Liver (tissue), 9 donors: ENCODE data around the gene EPB42. TPM values are rescaled to one million over a fixed set of nuclear protein-coding genes. Genes with fewer than 3 reads are reported as not detected.

Source experiments
- DNase-seq: peaks from one replicate; pipeline ENCODE4 v3.0.0-alpha.2; 2017; ENCODE audit warnings: low spot score
- H3K27ac ChIP-seq, 2 donors: one replicate each; pipeline ENCODE4 v1.7.0; 2013; ENCODE audit warnings: inconsistent platforms in 2 of 2, low read length in 2 of 2, control low read depth in 1 of 2, low read depth in 1 of 2, mild to moderate bottlenecking in 1 of 2
- H3K27me3 ChIP-seq, 4 donors: one replicate each; pipeline versions ENCODE4 v1.6.1 to v1.7.0; 2013; ENCODE audit warnings: low read length in 3 of 4, inconsistent platforms in 1 of 4, mild to moderate bottlenecking in 1 of 4, moderate library complexity in 1 of 4; ENCODE audit not compliant: control insufficient read depth in 4 of 4, insufficient read depth in 4 of 4
- H3K36me3 ChIP-seq, 4 donors: one replicate each; pipeline versions ENCODE4 v1.6.1 to v1.7.0; 2013; ENCODE audit warnings: low read length in 3 of 4, mild to moderate bottlenecking in 3 of 4, low read depth in 1 of 4, moderate library complexity in 1 of 4; ENCODE audit not compliant: control insufficient read depth in 4 of 4, insufficient read depth in 3 of 4
- H3K4me1 ChIP-seq, 4 donors: one replicate each; pipeline versions ENCODE4 v1.6.1 to v1.7.0; 2013; ENCODE audit warnings: low read length in 3 of 4, mild to moderate bottlenecking in 3 of 4, moderate library complexity in 1 of 4; ENCODE audit not compliant: control insufficient read depth in 4 of 4, insufficient read depth in 4 of 4
- H3K4me3 ChIP-seq, 3 donors: one replicate each; pipeline versions ENCODE4 v1.6.1 to v1.7.0; 2013; ENCODE audit warnings: low read length in 3 of 3, control low read depth in 1 of 3, low read depth in 1 of 3, mild to moderate bottlenecking in 1 of 3
- H3K9ac ChIP-seq, 2 donors: one replicate each; pipeline ENCODE4 v1.7.0; 2013; ENCODE audit warnings: low read length in 2 of 2, mild to moderate bottlenecking in 2 of 2, moderate library complexity in 2 of 2, control low read depth in 1 of 2, low read depth in 1 of 2
- H3K9me3 ChIP-seq, 4 donors: one replicate each; pipeline versions ENCODE4 v1.6.1 to v1.7.0; 2013; ENCODE audit warnings: low read length in 3 of 4; ENCODE audit not compliant: control insufficient read depth in 4 of 4
- EGR1 ChIP-seq, 2 donors: IDR thresholded peaks; 2 replicates each; pipeline ENCODE4 v1.6.1; 2016 to 2018; ENCODE audit warnings: antibody characterized with exemption in 2 of 2, low read depth in 2 of 2
- FOXA1 ChIP-seq: IDR thresholded peaks from 2 replicates; pipeline ENCODE4 v1.6.1; 2016; ENCODE audit warnings: antibody characterized with exemption
- FOXA2 ChIP-seq: IDR thresholded peaks from 2 replicates; pipeline ENCODE4 v1.6.1; 2016; ENCODE audit warnings: antibody characterized with exemption
- HNF4A ChIP-seq, 2 donors: conservative IDR thresholded peaks; 2 replicates each; pipeline ENCODE4 v1.6.1; 2016; ENCODE audit warnings: antibody characterized with exemption in 2 of 2, mild to moderate bottlenecking in 2 of 2
- HNF4G ChIP-seq: IDR thresholded peaks from 2 replicates; pipeline ENCODE4 v1.6.1; 2016; ENCODE audit warnings: antibody characterized with exemption
- JUND ChIP-seq, 2 donors: IDR thresholded peaks; 2 replicates each; pipeline ENCODE4 v1.6.1; 2016; ENCODE audit warnings: antibody characterized with exemption in 2 of 2
- NR2F2 ChIP-seq: IDR thresholded peaks from 2 replicates; pipeline ENCODE4 v1.6.1; 2016; ENCODE audit warnings: antibody characterized with exemption
- RAD21 ChIP-seq, 2 donors: IDR thresholded peaks; 2 replicates each; pipeline ENCODE4 v1.6.1; 2016; ENCODE audit warnings: antibody characterized with exemption in 2 of 2, mild to moderate bottlenecking in 2 of 2
- SP1 ChIP-seq: IDR thresholded peaks from 2 replicates; pipeline ENCODE4 v1.6.1; 2018; ENCODE audit warnings: antibody characterized with exemption, mild to moderate bottlenecking
- TAF1 ChIP-seq: conservative IDR thresholded peaks from 2 replicates; pipeline ENCODE4 v1.6.1; 2016; ENCODE audit warnings: antibody characterized with exemption, mild to moderate bottlenecking
- YY1 ChIP-seq: IDR thresholded peaks from 2 replicates; pipeline ENCODE4 v1.6.1; 2016; ENCODE audit warnings: antibody characterized with exemption, mild to moderate bottlenecking
- WGBS: extraction: QIAGEN DNeasy Blood & Tissue Kit; methylation state at CpG from one replicate; pipeline ENCODE4 v1.1.7; 2013; 5-methylcytosine and 5-hydroxymethylcytosine counted together
- polyA plus RNA-seq, 2 donors: library from polyadenylated mRNA; stranded (reverse) in 1 of 2; unstranded in 1 of 2; fragments of 200-250 nt in 1 of 2; fragments of >200 nt in 1 of 2; fragmentation: Nextera tagmentation in 1 of 2; extraction: Ambion mirVana in 1 of 2; gene quantifications; one replicate each; pipeline versions ENCODE4 v1.2.1 to v1.2.3, GENCODE V29; 2013 to 2015
- total RNA-seq, 2 donors: library from RNA; depleted of rRNA; stranded (reverse); fragments of >200 nt; gene quantifications; one replicate each; pipeline ENCODE4 v1.2.3, GENCODE V29; 2014
- TF ChIP-seq, protein P1 (sequence below): IDR thresholded peaks from 2 replicates; pipeline ENCODE4 v1.6.1; 2016; ENCODE audit warnings: antibody characterized with exemption, mild to moderate bottlenecking
- TF ChIP-seq, protein P2 (sequence below): IDR thresholded peaks from 2 replicates; pipeline ENCODE4 v1.6.1; 2016; ENCODE audit warnings: antibody characterized with exemption
- TF ChIP-seq, protein P3 (sequence below): IDR thresholded peaks from 2 replicates; pipeline ENCODE4 v1.6.1; 2016; ENCODE audit warnings: antibody characterized with exemption
- TF ChIP-seq, protein P4 (sequence below): IDR thresholded peaks from 2 replicates; pipeline ENCODE4 v1.6.1; 2016; ENCODE audit warnings: antibody characterized with exemption
- donor health status: healthy.
- donor health status: healthy.
- donor health status: healthy.
- donor health status: healthy.
- donor health status: healthy.

The EPB42 gene
- total and polyA plus RNA-seq, 4 donors: 0.02 to 247 TPM; not detected in 2

DNA sequence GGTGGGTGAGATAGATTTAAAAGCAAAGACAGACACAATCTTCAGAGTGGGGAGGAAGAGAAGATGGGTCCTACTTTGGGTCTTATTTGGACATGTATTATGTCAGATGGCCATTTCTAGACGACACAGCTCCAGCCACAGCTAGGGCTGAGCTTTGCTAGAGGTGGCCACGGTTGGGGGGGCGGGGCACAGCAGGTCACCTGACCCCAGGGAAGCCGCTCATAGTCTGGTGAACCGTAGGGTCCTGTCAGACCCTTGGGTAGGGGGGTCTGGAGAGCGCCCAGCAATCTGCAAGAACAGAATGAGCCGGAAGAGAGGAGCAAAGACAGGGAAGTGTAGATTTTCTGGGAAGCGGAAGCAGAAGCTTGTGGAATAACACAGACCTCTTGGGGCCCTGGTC lies 6.6 kb downstream of the EPB42 start:
- Histone ChIP-seq H3K4me3 (no peak overlapping the region), H3K9me3 (no peaks in the 10 kb centered on the region), H3K36me3 (no peaks in the 10 kb centered on the region), H3K9ac (no peak overlapping the region), H3K27me3 (no peaks in the 10 kb centered on the region), H3K27ac (no peak overlapping the region), H3K4me1 (no peaks in the 10 kb centered on the region)
- WGBS: 75% methylated on average over 8 of the region's 8 CpGs
- no peak for DNase-seq
- no peak for TF ChIP-seq EGR1 (IDR thresholded peaks at IDR 0.05; ENCODE audit: low read depth in 2 of 2)

DNA sequence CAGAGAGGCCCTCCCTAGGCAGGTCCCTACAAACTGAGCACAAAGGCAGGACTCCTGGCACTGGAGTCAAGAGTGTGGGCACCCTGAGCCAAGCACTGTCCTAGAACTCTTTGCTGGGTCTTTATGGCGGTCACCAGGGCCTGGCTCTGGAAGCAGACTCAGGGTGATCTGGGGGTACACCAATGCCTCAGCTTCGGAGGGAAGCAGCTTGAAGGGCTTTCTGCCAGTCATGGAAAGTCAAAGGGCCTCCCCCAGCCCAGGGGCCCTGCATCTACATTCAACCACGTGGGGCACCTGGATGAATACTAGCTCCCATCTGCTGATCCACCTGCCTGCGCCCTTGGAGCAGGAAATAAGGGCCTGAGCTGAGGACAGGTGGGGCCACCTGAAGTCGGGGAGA lies 7.4 kb downstream of the EPB42 start:
- no peak overlapping the region for H3K4me3 ChIP-seq
- no peak for DNase-seq
- no peaks in the 10 kb centered on the region for H3K36me3 ChIP-seq
- TF ChIP-seq YY1 (no peak), FOXA1 (no peak), JUND (IDR thresholded peaks at IDR 0.05) (no peak), EGR1 (IDR thresholded peaks at IDR 0.05; ENCODE audit: low read depth in 2 of 2) (no peak), SP1 (no peak), TAF1 (no peak), FOXA2 (no peak), HNF4A (conservative IDR thresholded peaks at IDR 0.05) (no peak)
- TF ChIP-seq, protein P1, sequence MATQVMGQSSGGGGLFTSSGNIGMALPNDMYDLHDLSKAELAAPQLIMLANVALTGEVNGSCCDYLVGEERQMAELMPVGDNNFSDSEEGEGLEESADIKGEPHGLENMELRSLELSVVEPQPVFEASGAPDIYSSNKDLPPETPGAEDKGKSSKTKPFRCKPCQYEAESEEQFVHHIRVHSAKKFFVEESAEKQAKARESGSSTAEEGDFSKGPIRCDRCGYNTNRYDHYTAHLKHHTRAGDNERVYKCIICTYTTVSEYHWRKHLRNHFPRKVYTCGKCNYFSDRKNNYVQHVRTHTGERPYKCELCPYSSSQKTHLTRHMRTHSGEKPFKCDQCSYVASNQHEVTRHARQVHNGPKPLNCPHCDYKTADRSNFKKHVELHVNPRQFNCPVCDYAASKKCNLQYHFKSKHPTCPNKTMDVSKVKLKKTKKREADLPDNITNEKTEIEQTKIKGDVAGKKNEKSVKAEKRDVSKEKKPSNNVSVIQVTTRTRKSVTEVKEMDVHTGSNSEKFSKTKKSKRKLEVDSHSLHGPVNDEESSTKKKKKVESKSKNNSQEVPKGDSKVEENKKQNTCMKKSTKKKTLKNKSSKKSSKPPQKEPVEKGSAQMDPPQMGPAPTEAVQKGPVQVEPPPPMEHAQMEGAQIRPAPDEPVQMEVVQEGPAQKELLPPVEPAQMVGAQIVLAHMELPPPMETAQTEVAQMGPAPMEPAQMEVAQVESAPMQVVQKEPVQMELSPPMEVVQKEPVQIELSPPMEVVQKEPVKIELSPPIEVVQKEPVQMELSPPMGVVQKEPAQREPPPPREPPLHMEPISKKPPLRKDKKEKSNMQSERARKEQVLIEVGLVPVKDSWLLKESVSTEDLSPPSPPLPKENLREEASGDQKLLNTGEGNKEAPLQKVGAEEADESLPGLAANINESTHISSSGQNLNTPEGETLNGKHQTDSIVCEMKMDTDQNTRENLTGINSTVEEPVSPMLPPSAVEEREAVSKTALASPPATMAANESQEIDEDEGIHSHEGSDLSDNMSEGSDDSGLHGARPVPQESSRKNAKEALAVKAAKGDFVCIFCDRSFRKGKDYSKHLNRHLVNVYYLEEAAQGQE: no peak
- TF ChIP-seq, protein P2, sequence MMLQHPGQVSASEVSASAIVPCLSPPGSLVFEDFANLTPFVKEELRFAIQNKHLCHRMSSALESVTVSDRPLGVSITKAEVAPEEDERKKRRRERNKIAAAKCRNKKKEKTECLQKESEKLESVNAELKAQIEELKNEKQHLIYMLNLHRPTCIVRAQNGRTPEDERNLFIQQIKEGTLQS: no peak
- TF ChIP-seq, protein P3, sequence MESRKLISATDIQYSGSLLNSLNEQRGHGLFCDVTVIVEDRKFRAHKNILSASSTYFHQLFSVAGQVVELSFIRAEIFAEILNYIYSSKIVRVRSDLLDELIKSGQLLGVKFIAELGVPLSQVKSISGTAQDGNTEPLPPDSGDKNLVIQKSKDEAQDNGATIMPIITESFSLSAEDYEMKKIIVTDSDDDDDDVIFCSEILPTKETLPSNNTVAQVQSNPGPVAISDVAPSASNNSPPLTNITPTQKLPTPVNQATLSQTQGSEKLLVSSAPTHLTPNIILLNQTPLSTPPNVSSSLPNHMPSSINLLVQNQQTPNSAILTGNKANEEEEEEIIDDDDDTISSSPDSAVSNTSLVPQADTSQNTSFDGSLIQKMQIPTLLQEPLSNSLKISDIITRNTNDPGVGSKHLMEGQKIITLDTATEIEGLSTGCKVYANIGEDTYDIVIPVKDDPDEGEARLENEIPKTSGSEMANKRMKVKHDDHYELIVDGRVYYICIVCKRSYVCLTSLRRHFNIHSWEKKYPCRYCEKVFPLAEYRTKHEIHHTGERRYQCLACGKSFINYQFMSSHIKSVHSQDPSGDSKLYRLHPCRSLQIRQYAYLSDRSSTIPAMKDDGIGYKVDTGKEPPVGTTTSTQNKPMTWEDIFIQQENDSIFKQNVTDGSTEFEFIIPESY: no peak
- no peaks in the 10 kb centered on the region for H3K4me1 ChIP-seq
- 81% methylated on average over 5 of the region's 5 CpGs for WGBS
- peaks cover 0 to 3% (median 0%) of the 10 kb centered on the region in 4 donors for H3K27me3 ChIP-seq
- H3K9me3 ChIP-seq: no peaks in the 10 kb centered on the region
- no peak overlapping the region for H3K27ac ChIP-seq
- no peak overlapping the region for H3K9ac ChIP-seq

DNA sequence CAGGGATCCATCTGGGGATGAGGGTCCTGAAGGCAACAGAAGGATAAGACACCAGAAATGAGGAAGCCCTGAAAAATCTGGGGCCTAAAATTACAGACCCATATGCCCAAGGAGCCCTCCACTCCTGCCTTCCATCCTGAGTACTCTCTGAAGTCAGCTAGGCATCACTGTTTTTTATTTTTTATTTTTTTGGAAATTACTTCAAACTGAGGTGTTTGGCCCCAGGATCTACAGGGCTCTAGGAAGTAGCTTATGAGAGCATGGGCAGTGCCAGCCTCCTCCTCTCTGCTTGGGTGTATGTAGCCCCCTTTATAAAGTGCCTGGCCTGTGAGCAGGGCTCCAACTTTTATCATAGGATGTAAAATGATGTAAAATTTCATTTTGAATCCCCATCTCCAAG lies 7.9 kb downstream of the EPB42 start:
- Histone ChIP-seq H3K9me3 (no peaks in the 10 kb centered on the region), H3K9ac (no peak overlapping the region), H3K27ac (no peak overlapping the region), H3K4me3 (no peak overlapping the region), H3K27me3 (peaks cover 0 to 3% (median 0%) of the 10 kb centered on the region in 4 donors), H3K4me1 (no peaks in the 10 kb centered on the region), H3K36me3 (no peaks in the 10 kb centered on the region)
- DNase-seq: no peak
- TF ChIP-seq SP1: no peak
- no peak for TF ChIP-seq HNF4G
- TF ChIP-seq, protein P3: no peak
- no peak for TF ChIP-seq RAD21 (IDR thresholded peaks at IDR 0.05)
- no peak for TF ChIP-seq YY1
- no peak for TF ChIP-seq HNF4A (conservative IDR thresholded peaks at IDR 0.05)
- TF ChIP-seq, protein P4, sequence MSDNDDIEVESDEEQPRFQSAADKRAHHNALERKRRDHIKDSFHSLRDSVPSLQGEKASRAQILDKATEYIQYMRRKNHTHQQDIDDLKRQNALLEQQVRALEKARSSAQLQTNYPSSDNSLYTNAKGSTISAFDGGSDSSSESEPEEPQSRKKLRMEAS: no peak
- TF ChIP-seq EGR1 (IDR thresholded peaks at IDR 0.05; ENCODE audit: low read depth in 2 of 2): no peak
- no peak for TF ChIP-seq NR2F2
